ENCODE data around the gene COL4A4. TPM values are rescaled to one million over a fixed set of nuclear protein-coding genes. Genes with fewer than 3 reads are reported as not detected.

COL4A4 gene
- total and polyA plus RNA-seq, 2 of the 13 experiments (the other 11 are each of a cell fraction or from before 2014, with no cell fraction given), result not detected

DNA sequence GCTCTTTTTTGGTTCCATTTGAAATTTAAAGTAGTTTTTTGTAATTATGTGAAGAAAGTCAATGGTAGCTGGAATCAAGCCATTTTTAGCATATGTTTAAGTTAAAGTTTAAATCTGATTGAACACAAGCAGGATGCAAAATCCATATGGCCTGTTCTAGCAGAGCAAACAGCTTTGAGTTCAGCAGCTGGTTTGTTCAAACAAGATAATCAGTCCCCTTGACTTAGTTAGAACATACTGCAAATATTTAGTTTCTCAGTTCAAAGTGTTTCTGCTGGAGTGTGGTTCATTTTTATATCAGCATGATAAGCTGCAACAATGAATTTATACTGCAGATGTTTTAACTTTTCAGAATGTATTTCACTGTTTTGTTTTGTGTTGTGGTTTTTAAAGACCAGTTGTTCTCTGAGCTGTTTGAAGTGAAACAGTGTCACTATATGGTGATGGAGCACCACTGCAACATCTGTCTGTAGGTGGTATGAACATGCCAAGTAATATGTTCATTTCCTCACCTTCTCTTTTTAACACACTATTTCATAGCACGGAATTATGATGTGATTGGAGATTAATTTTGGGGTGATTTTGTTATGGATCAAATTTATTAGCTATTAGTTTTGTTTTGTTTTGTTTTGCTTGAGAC, 125.3 kb downstream of the COL4A4 start (continued):
- no peak for TF ChIP-seq ZBTB46 (CRISPR knock-in tag; IDR thresholded peaks at IDR 0.05; ENCODE audit: borderline replicate concordance)
- TF ChIP-seq NFIC (IDR thresholded peaks at IDR 0.05; ENCODE audit: low read length), result peak; percentile 89
- TF ChIP-seq, protein P1, sequence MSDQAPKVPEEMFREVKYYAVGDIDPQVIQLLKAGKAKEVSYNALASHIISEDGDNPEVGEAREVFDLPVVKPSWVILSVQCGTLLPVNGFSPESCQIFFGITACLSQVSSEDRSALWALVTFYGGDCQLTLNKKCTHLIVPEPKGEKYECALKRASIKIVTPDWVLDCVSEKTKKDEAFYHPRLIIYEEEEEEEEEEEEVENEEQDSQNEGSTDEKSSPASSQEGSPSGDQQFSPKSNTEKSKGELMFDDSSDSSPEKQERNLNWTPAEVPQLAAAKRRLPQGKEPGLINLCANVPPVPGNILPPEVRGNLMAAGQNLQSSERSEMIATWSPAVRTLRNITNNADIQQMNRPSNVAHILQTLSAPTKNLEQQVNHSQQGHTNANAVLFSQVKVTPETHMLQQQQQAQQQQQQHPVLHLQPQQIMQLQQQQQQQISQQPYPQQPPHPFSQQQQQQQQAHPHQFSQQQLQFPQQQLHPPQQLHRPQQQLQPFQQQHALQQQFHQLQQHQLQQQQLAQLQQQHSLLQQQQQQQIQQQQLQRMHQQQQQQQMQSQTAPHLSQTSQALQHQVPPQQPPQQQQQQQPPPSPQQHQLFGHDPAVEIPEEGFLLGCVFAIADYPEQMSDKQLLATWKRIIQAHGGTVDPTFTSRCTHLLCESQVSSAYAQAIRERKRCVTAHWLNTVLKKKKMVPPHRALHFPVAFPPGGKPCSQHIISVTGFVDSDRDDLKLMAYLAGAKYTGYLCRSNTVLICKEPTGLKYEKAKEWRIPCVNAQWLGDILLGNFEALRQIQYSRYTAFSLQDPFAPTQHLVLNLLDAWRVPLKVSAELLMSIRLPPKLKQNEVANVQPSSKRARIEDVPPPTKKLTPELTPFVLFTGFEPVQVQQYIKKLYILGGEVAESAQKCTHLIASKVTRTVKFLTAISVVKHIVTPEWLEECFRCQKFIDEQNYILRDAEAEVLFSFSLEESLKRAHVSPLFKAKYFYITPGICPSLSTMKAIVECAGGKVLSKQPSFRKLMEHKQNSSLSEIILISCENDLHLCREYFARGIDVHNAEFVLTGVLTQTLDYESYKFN (CRISPR knock-in tag; conservative IDR thresholded peaks at IDR 0.05), result peak; percentile 83
- TF ChIP-seq NR2F2 (IDR thresholded peaks at IDR 0.05; ENCODE audit: borderline replicate concordance, low read depth), result peak; percentile 76
- TF ChIP-seq NAIF1 (CRISPR knock-in tag; IDR thresholded peaks at IDR 0.05; ENCODE audit: borderline replicate concordance), result no peak
- TF ChIP-seq SOX5 (CRISPR knock-in tag; IDR thresholded peaks at IDR 0.05; ENCODE audit: borderline replicate concordance), result peak; percentile 30; the same call in 1 of the 2 replicates
- TF ChIP-seq HMG20B (CRISPR knock-in tag; conservative IDR thresholded peaks at IDR 0.05), result 0 out of 2 replicates have a peak, but pooled peaks have one; percentile 57
- no peak for TF ChIP-seq ZNF530 (CRISPR knock-in tag; IDR thresholded peaks at IDR 0.05; ENCODE audit: low read depth)
- peak; percentile 70; the same call in 1 of the 2 replicates for TF ChIP-seq RCOR2 (CRISPR knock-in tag; IDR thresholded peaks at IDR 0.05)
- no peak for TF ChIP-seq FOXP1 (IDR thresholded peaks at IDR 0.05)
- peak; percentile 67; the same call in 1 of the 2 replicates for TF ChIP-seq FOXP1 (CRISPR knock-in tag; IDR thresholded peaks at IDR 0.05)
- no peak for TF ChIP-seq ZNF629 (CRISPR knock-in tag; conservative IDR thresholded peaks at IDR 0.05)
- TF ChIP-seq ZNF343 (CRISPR knock-in tag; IDR thresholded peaks at IDR 0.05), result no peak
- 0 out of 2 replicates have a peak, but pooled peaks have one; percentile 15 for TF ChIP-seq ZNF816 (CRISPR knock-in tag; IDR thresholded peaks at IDR 0.05; ENCODE audit: borderline replicate concordance)
- TF ChIP-seq, protein P2, sequence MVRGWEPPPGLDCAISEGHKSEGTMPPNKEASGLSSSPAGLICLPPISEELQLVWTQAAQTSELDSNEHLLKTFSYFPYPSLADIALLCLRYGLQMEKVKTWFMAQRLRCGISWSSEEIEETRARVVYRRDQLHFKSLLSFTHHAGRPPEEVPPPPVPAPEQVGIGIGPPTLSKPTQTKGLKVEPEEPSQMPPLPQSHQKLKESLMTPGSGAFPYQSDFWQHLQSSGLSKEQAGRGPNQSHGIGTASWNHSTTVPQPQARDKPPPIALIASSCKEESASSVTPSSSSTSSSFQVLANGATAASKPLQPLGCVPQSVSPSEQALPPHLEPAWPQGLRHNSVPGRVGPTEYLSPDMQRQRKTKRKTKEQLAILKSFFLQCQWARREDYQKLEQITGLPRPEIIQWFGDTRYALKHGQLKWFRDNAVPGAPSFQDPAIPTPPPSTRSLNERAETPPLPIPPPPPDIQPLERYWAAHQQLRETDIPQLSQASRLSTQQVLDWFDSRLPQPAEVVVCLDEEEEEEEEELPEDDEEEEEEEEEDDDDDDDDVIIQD (CRISPR knock-in tag; IDR thresholded peaks at IDR 0.05; ENCODE audit: low read depth), result no peak
- no peak for TF ChIP-seq SRSF9 (IDR thresholded peaks at IDR 0.05; ENCODE audit: borderline replicate concordance, insufficient read depth, low read depth, low read length, poor library complexity, severe bottlenecking)
- no peak for TF ChIP-seq RBM22 (optimal IDR thresholded peaks at IDR 0.05; ENCODE audit: low read length)
- peak; percentile 87 for TF ChIP-seq HDAC2 (CRISPR knock-in tag; IDR thresholded peaks at IDR 0.05)
- TF ChIP-seq ZNF292 (CRISPR knock-in tag; IDR thresholded peaks at IDR 0.05; ENCODE audit: borderline replicate concordance, low read depth), result peak; percentile 89; the same call in 1 of the 2 replicates
- 0 out of 2 replicates have a peak, but pooled peaks have one; percentile 53 for TF ChIP-seq ZNF124 (CRISPR knock-in tag; IDR thresholded peaks at IDR 0.05)
- TF ChIP-seq DDIT3 (CRISPR knock-in tag; IDR thresholded peaks at IDR 0.05), result no peak
- TF ChIP-seq HNF4A (CRISPR knock-in tag; IDR thresholded peaks at IDR 0.05), result peak; percentile 74
- peak; percentile 14 for TF ChIP-seq TEAD3 (CRISPR knock-in tag; optimal IDR thresholded peaks at IDR 0.05; ENCODE audit: borderline replicate concordance)

Measured in HepG2 (cell line).